Cardiac fibroblast (primary cell): ENCODE results near the gene CRHR1.
"Not testable (repeated sequence)": the region's sequence is repeated elsewhere in the genome, so short reads cannot be mapped to it uniquely, and the experiment has no call there.

Source experiments
- DNase-seq, 2 donors: peaks; one replicate each; pipeline versions ENCODE4 v3.0.0 to v3.0.0-alpha.2; 2010; ENCODE audit warnings: low read depth in 2 of 2
- H3K4me3 ChIP-seq, 2 donors: replicated peaks in 1 of 2; 1 replicate in 1 of 2; 2 replicates in 1 of 2; pipeline ENCODE4 v1.5.1; 2011; ENCODE audit warnings: low read depth in 2 of 2, low read length in 2 of 2, mild to moderate bottlenecking in 2 of 2, moderate library complexity in 1 of 2
- CTCF ChIP-seq: IDR thresholded peaks from one replicate; pipeline ENCODE4 v1.5.1; 2011; ENCODE audit warnings: low read depth, mild to moderate bottlenecking, low read length, inconsistent platforms

The CRHR1 gene

DNA sequence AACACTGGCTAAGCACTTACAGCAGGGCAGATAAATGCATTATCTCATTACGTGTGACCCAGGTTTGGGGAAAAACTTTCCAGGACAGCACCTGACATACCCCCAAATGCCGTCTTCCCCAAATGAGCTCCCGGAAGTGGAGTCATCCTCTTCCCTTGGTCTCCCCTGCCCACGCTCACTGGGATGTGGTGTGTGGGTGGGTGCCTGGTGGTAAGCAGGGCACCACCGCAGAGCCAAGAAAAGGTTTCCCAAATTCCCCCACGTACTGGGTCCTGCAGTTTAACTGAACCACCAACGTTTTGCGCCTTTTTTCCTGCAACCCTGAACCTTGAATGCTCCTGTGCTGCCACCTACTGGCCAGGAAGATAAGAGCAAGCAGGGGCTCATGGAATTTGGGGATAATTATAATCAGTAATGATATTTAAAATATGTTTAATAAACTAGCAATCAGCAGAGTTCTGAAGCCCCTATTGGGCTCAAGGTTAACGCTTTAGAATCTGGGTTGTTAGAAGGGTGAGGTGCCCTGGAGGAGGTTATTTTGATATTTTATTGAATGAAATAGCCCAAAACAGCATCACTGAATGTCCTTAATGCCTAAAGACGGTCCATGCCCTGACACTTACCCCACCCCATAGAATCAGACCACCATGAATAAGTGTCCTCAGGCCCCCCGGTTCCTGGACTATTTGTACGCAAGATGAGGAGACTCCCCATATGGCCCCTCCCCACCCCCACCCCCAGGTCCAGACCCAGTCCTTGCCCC lies 68.6 kb downstream of the CRHR1 start:
- DNase-seq = peak; percentile 68
- H3K4me3 ChIP-seq = no peak overlapping the region
- TF ChIP-seq CTCF = peak; percentile 86

DNA sequence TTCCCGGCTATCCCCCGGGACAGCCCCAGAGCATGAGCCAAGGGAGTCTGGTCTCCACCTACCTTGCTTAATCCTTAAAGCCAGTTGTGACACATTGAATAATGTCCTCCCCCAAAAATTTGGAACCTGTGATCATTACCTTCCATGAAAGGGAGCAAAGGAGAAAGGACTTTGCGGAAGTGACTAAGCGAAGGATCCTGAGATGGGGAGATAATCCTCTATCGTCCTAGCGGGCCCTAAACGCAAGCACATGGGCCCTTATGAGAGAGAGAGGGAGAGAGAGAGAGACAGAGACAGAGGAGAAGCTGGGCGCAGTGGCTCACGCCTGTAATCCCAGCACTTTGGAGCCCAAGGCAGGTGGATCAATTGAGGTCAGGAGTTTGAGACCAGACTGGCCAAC lies 70.1 kb downstream of the CRHR1 start:
- no peak for DNase-seq
- no peak overlapping the region for H3K4me3 ChIP-seq
- TF ChIP-seq CTCF = no peak

GRCh38 chr17:45855691-45856336 lies 71.7 kb downstream of the CRHR1 start:
- TF ChIP-seq CTCF = no peak
- H3K4me3 ChIP-seq = no peak overlapping the region
- no peak for DNase-seq

DNA sequence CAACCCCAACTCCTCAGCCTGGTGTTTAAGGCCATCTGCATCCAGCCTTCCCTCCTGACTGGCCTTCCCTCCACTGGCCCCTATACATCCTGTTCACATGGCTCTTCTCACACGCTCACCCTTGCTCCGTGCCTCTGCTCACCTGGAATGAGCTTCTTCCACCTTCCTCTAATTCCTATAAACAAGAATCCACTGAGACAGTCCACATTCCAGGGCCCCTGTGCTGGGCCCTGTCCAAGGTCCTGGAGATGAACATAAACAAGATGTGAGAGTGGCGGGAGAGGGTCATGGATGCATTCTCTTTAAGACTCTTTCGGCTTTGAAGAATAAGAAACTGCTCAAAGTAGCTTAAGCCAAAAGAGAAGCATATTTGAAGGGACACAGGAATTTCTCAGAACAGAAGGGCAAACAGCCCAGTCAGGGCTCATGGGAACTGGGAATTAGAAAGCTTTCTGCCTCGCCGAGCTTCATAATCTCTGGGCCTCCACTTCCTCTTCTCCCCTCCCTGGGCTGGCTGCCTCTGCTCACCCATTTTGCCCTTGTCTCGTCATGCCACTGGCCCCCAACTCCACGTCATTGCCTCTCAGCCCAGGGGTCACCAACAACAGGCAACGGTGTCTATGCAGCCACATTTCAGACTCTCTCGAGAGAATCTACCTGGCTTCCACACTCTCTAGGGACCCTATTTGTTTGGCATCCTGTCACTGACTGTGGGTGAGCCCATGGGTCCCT lies 74.0 kb downstream of the CRHR1 start:
- peak; percentile 33 to 34 for DNase-seq

DNA sequence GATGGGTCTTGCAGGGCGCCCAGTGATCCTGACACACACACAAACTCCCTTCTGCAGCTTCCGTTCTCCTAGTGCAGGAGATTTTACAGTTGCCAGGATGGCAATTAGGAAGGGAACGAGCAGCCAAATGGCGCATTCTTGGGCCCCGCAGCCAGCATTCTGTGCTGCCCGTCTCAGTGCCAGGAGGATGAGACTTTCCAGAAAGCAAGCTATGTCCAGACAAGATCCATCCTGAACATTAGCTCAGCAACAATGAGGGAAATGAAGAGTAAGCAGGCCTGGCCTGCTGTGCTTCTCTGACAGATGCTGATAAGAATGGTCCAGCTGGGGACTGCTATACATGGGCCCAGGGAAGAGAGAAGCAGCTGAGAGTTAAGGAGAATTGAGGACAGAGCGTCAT lies 77.0 kb downstream of the CRHR1 start:
- no peak for TF ChIP-seq CTCF
- no peak for DNase-seq
- H3K4me3 ChIP-seq = no peak overlapping the region

More for the DNA sequence above, 74.0 kb downstream of the CRHR1 start:
- no peak for TF ChIP-seq CTCF
- no peak overlapping the region for H3K4me3 ChIP-seq

- DNase-seq, H3K4me3 ChIP-seq: not testable (repeated sequence)
These were observed 78.0 kb downstream of the CRHR1 start for GRCh38 chr17:45862127-45862526.
